EH (cell line): ENCODE results near the gene SLC36A2.
"Not testable (repeated sequence)": the region's sequence is repeated elsewhere in the genome, so short reads cannot be mapped to it uniquely, and the experiment has no call there.

Experiments
- DNase-seq: peaks from one replicate; pipeline ENCODE4 v3.0.0-alpha.2; 2015; ENCODE audit warnings: low read depth

SLC36A2 gene

GRCh38 chr5:151326266-151326665 lies 21.1 kb downstream of the SLC36A2 start:
- no peak for DNase-seq

GRCh38 chr5:151320481-151320880 lies 26.9 kb downstream of the SLC36A2 start:
- no peak for DNase-seq

GRCh38 chr5:151318850-151319732 lies 28.3 kb downstream of the SLC36A2 start:
- DNase-seq, result peak; percentile 24

- no peak for DNase-seq
These were observed 29.5 kb downstream of the SLC36A2 start for GRCh38 chr5:151317871-151318270.

GRCh38 chr5:151315998-151316597 lies 31.3 kb downstream of the SLC36A2 start:
- peak; percentile 66 for DNase-seq

GRCh38 chr5:151313357-151313756 lies 34.0 kb downstream of the SLC36A2 start:
- DNase-seq, result no peak

GRCh38 chr5:151312756-151313324 lies 34.5 kb downstream of the SLC36A2 start:
- no peak for DNase-seq

- DNase-seq, result no peak
These were observed 36.4 kb downstream of the SLC36A2 start for GRCh38 chr5:151310932-151311331.

- DNase-seq, result not testable (repeated sequence)
These were observed 37.5 kb downstream of the SLC36A2 start for GRCh38 chr5:151309821-151310220.

GRCh38 chr5:151309266-151309665 lies 38.1 kb downstream of the SLC36A2 start:
- DNase-seq, result not testable (repeated sequence)

GRCh38 chr5:151303666-151304065 lies 43.7 kb downstream of the SLC36A2 start, which contains the start of gene SLC36A3:
TSS of gene SLC36A3 (minus strand) at chr5:151303766. CDS start at chr5:151303354, 412 bp downstream.
- DNase-seq, result no peak

- peak; percentile 73 for DNase-seq
These were observed 49.1 kb downstream of the SLC36A2 start for GRCh38 chr5:151298063-151298855.

GRCh38 chr5:151296974-151297373 lies 50.4 kb downstream of the SLC36A2 start:
- DNase-seq, result no peak

GRCh38 chr5:151296478-151296830 lies 50.9 kb downstream of the SLC36A2 start:
- no peak for DNase-seq

GRCh38 chr5:151295791-151296477 lies 51.4 kb downstream of the SLC36A2 start:
- DNase-seq, result peak; percentile 19

- no peak for DNase-seq
These were observed 52.2 kb downstream of the SLC36A2 start for GRCh38 chr5:151295138-151295537.

- no peak for DNase-seq
These were observed 53.7 kb downstream of the SLC36A2 start for GRCh38 chr5:151293624-151294023.

GRCh38 chr5:151288180-151288579 lies 59.2 kb downstream of the SLC36A2 start:
- no peak for DNase-seq

GRCh38 chr5:151286246-151286645 lies 61.1 kb downstream of the SLC36A2 start:
- no peak for DNase-seq

GRCh38 chr5:151285683-151286082 lies 61.7 kb downstream of the SLC36A2 start:
- DNase-seq, result no peak

- DNase-seq, result no peak
These were observed 62.9 kb downstream of the SLC36A2 start for GRCh38 chr5:151284392-151284967.
